GM13976 (cell line): Measurements from ENCODE around the gene CALB2.

Experiments used
- DNase-seq: peaks from one replicate; pipeline ENCODE4 v3.0.0; 2012; ENCODE audit warnings: low spot score
- in situ Hi-C: fragments of 300-500 bp; cut with MboI; formaldehyde crosslinking; loops from one replicate; pipeline ENCODE4 v1.12.0; 2022; ENCODE audit warnings: low sequenced_read_pairs, mixed read lengths, inconsistent platforms; ENCODE audit not compliant: unreplicated experiment
- TF ChIP-seq, protein P1 (sequence below): IDR thresholded peaks from 2 replicates; pipeline ENCODE4 v1.5.1; 2012; ENCODE audit warnings: borderline replicate concordance, mild to moderate bottlenecking; ENCODE audit not compliant: insufficient read depth; ENCODE audit errors: extremely low read depth, missing control alignments, control extremely low read depth

The CALB2 gene

GRCh38 chr16:71380831-71381230 lies 22.3 kb downstream of the CALB2 start:
- no peak for DNase-seq
- in situ Hi-C loops = no loop called here
- TF ChIP-seq, protein P1, sequence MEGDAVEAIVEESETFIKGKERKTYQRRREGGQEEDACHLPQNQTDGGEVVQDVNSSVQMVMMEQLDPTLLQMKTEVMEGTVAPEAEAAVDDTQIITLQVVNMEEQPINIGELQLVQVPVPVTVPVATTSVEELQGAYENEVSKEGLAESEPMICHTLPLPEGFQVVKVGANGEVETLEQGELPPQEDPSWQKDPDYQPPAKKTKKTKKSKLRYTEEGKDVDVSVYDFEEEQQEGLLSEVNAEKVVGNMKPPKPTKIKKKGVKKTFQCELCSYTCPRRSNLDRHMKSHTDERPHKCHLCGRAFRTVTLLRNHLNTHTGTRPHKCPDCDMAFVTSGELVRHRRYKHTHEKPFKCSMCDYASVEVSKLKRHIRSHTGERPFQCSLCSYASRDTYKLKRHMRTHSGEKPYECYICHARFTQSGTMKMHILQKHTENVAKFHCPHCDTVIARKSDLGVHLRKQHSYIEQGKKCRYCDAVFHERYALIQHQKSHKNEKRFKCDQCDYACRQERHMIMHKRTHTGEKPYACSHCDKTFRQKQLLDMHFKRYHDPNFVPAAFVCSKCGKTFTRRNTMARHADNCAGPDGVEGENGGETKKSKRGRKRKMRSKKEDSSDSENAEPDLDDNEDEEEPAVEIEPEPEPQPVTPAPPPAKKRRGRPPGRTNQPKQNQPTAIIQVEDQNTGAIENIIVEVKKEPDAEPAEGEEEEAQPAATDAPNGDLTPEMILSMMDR = no peak

DNA sequence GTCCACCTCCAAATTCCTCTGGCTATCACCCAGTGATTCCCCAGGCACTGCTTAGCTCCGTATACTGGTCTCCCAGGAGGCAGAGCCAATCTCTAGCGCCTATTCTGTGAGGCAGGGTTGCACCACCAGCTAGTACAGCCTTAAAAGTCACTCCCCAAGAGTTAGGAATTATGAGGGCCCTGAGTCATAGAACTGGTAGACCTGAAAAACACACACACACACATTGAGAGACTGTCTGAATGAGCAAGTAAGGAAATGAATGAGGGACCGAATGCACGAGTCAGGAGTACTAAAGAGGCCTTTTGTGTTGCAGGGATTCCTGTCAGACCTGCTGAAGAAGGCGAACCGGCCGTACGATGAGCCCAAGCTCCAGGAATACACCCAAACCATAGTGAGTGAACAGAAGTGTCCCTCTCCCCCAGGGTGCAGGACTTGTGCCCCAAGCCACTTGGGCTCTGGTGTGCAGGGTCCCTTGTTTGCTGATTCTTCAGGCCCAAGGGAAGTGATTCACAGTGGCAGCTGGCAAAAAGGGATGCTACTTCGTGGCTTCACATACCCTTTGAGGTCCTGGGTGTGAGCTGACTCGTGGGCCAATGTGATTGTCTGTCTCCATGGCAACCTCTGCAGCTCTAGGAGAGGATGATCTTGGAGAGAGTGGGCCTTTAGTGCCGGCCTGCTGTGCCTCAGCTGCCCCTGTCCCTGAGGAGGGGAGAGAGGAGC lies 24.7 kb downstream of the CALB2 start:
- TF ChIP-seq, protein P1 = no peak
- DNase-seq = no peak
- in situ Hi-C loops = no loop called here

DNA sequence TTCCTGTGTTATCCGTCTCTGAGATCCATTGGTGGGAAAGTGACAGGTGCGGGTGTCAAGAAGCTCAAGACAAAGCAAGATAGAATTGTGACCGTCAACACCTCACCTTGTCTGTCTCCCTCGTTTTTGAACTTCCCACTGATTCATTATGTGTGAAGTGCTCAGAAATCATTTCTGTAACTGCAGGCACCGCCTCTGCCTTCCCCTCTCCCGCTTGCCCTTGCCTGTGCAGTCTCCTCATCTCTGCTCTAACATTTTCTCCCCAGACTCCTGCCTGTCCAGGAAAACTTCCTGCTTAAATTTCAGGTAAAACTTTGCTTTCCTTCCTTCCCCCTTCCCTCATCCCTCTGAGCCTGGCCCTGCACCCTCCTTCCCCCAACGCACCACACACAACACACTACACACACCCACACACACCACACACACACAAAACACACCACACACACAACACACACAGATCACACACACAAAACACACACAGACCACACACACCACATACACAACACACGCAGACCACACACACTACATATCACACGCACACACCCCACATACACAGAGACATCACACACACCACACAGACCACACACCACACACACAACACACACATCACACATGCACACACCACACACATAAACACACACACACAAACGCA lies 25.7 kb downstream of the CALB2 start:
- in situ Hi-C loops = no loop called here
- no peak for DNase-seq
- TF ChIP-seq, protein P1 = no peak

GRCh38 chr16:71387045-71387871 lies 28.7 kb downstream of the CALB2 start:
- no peak for DNase-seq
- in situ Hi-C loops = no loop called here

DNA sequence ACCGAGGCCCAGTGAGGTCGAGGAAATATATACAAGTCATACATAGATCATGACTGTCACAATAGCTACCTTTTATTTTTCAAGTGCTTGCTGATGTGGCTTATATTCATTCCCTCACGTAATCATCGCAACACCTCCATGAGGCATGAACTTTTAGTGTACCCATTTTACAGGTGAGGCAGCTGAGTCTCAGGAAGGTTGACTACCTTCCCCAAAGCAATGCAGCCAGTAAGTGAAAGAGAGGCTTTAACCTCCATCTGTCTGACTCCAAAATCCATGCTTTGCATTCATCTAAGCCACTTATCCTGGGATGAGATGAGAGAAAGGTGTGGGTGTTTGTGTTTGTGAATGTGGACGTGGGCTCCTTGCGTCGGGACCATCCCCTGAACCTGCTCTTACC lies 30.8 kb downstream of the CALB2 start:
- in situ Hi-C loops = no loop called here
- no peak for DNase-seq
- TF ChIP-seq, protein P1 = no peak

More at GRCh38 chr16:71387045-71387871, 28.7 kb downstream of the CALB2 start:
- TF ChIP-seq, protein P1 = no peak

DNA sequence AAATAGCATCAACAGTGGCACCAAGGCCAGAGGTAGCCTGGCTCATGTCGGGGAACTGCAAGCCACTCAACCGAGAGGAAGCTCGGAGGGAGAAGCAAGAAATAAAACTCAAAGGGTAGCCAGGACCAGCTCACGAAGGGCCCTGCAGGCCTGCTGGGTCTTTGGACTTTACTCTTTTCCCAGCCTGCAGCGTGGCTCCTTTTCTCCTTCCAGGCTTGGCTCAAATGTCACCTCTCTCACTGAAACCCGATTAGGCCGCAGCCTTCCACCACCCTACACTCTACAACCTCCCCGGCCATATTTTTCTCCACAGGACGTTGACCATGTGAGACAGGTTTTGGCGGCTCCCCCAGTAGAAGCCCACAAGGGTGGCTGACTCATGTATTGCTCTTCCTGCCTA lies 38.1 kb downstream of the CALB2 start:
- DNase-seq = no peak
- in situ Hi-C loops = no loop called here
- TF ChIP-seq, protein P1 = no peak
